Measurements from ENCODE around the gene ZNF862.

GRCh38 chr7:149879766-149880637, 41.8 kb downstream of the ZNF862 start:
- TF ChIP-seq CTCF (IDR thresholded peaks at IDR 0.05) (no peak), POLR2A (IDR thresholded peaks at IDR 0.05) (no peak), EP300 (IDR thresholded peaks at IDR 0.05) (no peak)
